ENCODE data around the gene HCFC1. TPM values are rescaled to one million over a fixed set of nuclear protein-coding genes. Genes with fewer than 3 reads are reported as not detected.
"Not testable (repeated sequence)": the region's sequence is repeated elsewhere in the genome, so short reads cannot be mapped to it uniquely, and the experiment has no call there.

Gene HCFC1
- total RNA-seq, 1 experiment from 2014 or later: 137 TPM

DNA sequence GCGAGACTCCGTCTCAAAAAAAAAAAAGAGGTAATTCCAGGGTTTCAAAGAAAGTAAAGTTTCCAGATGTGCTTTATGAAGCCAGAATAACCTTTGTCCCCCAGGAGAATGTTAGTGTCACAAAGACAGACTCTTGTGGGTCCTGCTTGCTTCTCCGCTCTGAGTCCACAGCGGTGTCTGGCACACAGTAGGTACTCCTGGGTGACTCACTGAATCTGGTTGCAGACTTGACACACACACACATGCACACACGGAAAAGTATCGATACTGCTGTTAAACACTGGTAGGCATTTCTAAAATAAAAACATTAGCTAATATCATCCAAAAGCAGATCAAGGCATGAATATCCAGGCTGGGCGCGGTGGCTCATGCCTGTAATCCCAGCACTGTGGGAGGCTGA is 23.9 kb upstream of the HCFC1 start:
- no peaks in the 10 kb centered on the region for H3K36me3 ChIP-seq (ENCODE audit: insufficient read depth, low read length, poor library complexity, severe bottlenecking)
- BruUV-seq (replicated peaks): no TSS peak
- H3K27me3 ChIP-seq (replicated peaks; ENCODE audit: insufficient read depth, low read depth, low read length, poor library complexity): peaks cover 4% of the 10 kb centered on the region
- POLR2A ChIA-PET (ENCODE audit: low non-redundant PET): no interaction called here
- DNase-seq (ENCODE audit: low spot score): no peak
- H3K27ac ChIP-seq (ENCODE audit: low read depth, low read length, poor library complexity, severe bottlenecking): no peak overlapping the region
- no peak for TF ChIP-seq EZH2 (IDR thresholded peaks at IDR 0.05; ENCODE audit: borderline replicate concordance, low read depth, low read length, poor library complexity, severe bottlenecking)
- TF ChIP-seq, protein P1, sequence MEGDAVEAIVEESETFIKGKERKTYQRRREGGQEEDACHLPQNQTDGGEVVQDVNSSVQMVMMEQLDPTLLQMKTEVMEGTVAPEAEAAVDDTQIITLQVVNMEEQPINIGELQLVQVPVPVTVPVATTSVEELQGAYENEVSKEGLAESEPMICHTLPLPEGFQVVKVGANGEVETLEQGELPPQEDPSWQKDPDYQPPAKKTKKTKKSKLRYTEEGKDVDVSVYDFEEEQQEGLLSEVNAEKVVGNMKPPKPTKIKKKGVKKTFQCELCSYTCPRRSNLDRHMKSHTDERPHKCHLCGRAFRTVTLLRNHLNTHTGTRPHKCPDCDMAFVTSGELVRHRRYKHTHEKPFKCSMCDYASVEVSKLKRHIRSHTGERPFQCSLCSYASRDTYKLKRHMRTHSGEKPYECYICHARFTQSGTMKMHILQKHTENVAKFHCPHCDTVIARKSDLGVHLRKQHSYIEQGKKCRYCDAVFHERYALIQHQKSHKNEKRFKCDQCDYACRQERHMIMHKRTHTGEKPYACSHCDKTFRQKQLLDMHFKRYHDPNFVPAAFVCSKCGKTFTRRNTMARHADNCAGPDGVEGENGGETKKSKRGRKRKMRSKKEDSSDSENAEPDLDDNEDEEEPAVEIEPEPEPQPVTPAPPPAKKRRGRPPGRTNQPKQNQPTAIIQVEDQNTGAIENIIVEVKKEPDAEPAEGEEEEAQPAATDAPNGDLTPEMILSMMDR (conservative IDR thresholded peaks at IDR 0.05; ENCODE audit: low read depth, low read length): no peak
- H3K9me3 ChIP-seq (ENCODE audit: low read depth, low read length, poor library complexity, severe bottlenecking): no peaks in the 10 kb centered on the region
- intact Hi-C loops (cut with micrococcal nuclease; ENCODE audit: unreplicated experiment): no loop called here
- H3K4me1 ChIP-seq (ENCODE audit: insufficient read depth, low read length, poor library complexity, severe bottlenecking): no peaks in the 10 kb centered on the region
- no peak overlapping the region for H3K4me3 ChIP-seq (ENCODE audit: low read depth, low read length, poor library complexity, severe bottlenecking)
- CTCF ChIA-PET: no interaction called here

DNA sequence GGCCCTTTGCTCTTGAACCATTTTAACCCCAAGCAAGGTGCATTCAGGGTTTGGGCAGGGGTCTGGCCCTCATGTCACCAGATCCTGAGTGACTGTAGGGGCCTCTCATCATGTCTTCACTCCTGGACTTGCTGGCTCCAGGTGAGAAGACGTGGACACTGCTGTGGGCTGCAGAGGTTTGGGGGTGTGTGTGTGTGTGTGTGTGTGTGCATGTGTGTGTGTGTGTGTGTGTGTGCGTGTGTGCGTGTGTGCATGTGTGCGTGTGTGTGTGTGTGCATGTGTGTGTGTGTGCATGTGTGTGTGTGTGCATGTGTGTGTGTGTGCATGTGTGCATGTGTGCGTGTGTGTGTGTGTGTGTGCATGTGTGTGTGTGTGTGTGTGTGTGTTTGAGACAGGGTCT is 22.8 kb upstream of the HCFC1 start:
- DNase-seq (ENCODE audit: low spot score); CTCF ChIA-PET; H3K4me3 ChIP-seq (ENCODE audit: low read depth, low read length, poor library complexity, severe bottlenecking); intact Hi-C loops (cut with micrococcal nuclease; ENCODE audit: unreplicated experiment); H3K4me1 ChIP-seq (ENCODE audit: insufficient read depth, low read length, poor library complexity, severe bottlenecking); POLR2A ChIA-PET (ENCODE audit: low non-redundant PET); H3K27me3 ChIP-seq (replicated peaks; ENCODE audit: insufficient read depth, low read depth, low read length, poor library complexity); BruUV-seq (replicated peaks); H3K36me3 ChIP-seq (ENCODE audit: insufficient read depth, low read length, poor library complexity, severe bottlenecking); H3K27ac ChIP-seq (ENCODE audit: low read depth, low read length, poor library complexity, severe bottlenecking); H3K9me3 ChIP-seq (ENCODE audit: low read depth, low read length, poor library complexity, severe bottlenecking): not testable (repeated sequence)

DNA sequence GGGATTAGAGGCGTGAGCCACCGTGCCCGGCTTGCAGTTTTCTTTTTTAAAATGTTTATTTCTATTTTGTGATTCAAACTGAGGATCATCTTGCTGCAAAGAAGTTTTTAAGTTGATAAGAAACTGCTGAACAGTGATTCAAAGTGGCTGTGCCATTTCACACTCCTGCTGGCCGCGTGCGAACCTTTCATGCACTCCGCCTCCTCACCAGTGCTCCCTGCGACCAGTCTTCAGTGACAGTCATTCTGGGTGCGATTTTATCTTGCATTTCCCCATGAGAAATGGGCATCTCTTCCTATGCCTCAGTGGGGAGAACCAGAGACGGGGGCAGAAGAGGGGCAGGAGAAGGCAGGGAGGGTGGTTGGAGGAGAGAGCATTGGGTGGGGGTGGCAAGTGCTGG is 22.4 kb upstream of the HCFC1 start:
- no TSS peak for BruUV-seq (replicated peaks)
- Histone ChIP-seq H3K36me3 (ENCODE audit: insufficient read depth, low read length, poor library complexity, severe bottlenecking) (no peaks in the 10 kb centered on the region), H3K9me3 (ENCODE audit: low read depth, low read length, poor library complexity, severe bottlenecking) (no peaks in the 10 kb centered on the region), H3K27me3 (replicated peaks; ENCODE audit: insufficient read depth, low read depth, low read length, poor library complexity) (peaks cover 4% of the 10 kb centered on the region), H3K4me1 (ENCODE audit: insufficient read depth, low read length, poor library complexity, severe bottlenecking) (no peaks in the 10 kb centered on the region), H3K27ac (ENCODE audit: low read depth, low read length, poor library complexity, severe bottlenecking) (no peak overlapping the region), H3K4me3 (ENCODE audit: low read depth, low read length, poor library complexity, severe bottlenecking) (no peak overlapping the region)
- TF ChIP-seq, protein P1 (conservative IDR thresholded peaks at IDR 0.05; ENCODE audit: low read depth, low read length): no peak
- no peak for TF ChIP-seq EZH2 (IDR thresholded peaks at IDR 0.05; ENCODE audit: borderline replicate concordance, low read depth, low read length, poor library complexity, severe bottlenecking)
- DNase-seq (ENCODE audit: low spot score): no peak
- CTCF ChIA-PET: no interaction called here
- POLR2A ChIA-PET (ENCODE audit: low non-redundant PET): no interaction called here
- intact Hi-C loops (cut with micrococcal nuclease; ENCODE audit: unreplicated experiment): no loop called here

DNA sequence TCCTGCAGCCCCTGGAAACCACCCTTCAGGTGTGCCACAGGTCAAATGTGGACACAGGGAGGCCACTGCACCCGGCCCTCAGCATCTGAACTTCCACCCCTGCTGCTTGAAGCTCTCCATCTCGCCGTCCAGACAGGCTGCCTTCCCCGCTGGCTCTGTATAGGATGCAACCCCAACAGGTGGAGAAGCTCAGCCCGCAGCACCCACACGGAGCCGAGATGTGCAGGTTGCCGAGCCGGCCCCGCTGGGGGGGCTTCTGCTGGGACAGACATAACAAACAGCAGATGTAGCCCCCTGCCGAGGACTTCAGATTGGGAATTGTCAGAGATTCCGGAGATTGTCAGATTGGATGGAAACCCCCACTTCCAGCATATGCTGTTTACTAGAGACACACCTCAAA is 21.5 kb upstream of the HCFC1 start:
- no peak for DNase-seq (ENCODE audit: low spot score)
- H3K4me3 ChIP-seq (ENCODE audit: low read depth, low read length, poor library complexity, severe bottlenecking): no peak overlapping the region
- no peaks in the 10 kb centered on the region for H3K36me3 ChIP-seq (ENCODE audit: insufficient read depth, low read length, poor library complexity, severe bottlenecking)
- H3K4me1 ChIP-seq (ENCODE audit: insufficient read depth, low read length, poor library complexity, severe bottlenecking): no peaks in the 10 kb centered on the region
- H3K27ac ChIP-seq (ENCODE audit: low read depth, low read length, poor library complexity, severe bottlenecking): no peak overlapping the region
- intact Hi-C loops (cut with micrococcal nuclease; ENCODE audit: unreplicated experiment): no loop called here
- no peaks in the 10 kb centered on the region for H3K9me3 ChIP-seq (ENCODE audit: low read depth, low read length, poor library complexity, severe bottlenecking)
- H3K27me3 ChIP-seq (replicated peaks; ENCODE audit: insufficient read depth, low read depth, low read length, poor library complexity): peaks cover 4% of the 10 kb centered on the region
- TF ChIP-seq EZH2 (IDR thresholded peaks at IDR 0.05; ENCODE audit: borderline replicate concordance, low read depth, low read length, poor library complexity, severe bottlenecking): no peak
- TF ChIP-seq, protein P1 (conservative IDR thresholded peaks at IDR 0.05; ENCODE audit: low read depth, low read length): no peak
- BruUV-seq (replicated peaks): no TSS peak
- ChIA-PET CTCF (no interaction called here), POLR2A (ENCODE audit: low non-redundant PET) (no interaction called here)
